ENCODE results near the gene B4GALT7.
"Not testable (repeated sequence)": the region's sequence is repeated elsewhere in the genome, so short reads cannot be mapped to it uniquely, and the experiment has no call there.

Gene B4GALT7

GRCh38 chr5:177609076-177610059 lies 9.4 kb downstream of the B4GALT7 start:
- DNase-seq (ENCODE audit: low read depth in 2 of 2) = no peak

GRCh38 chr5:177610131-177610769 lies 10.3 kb downstream of the B4GALT7 start:
- DNase-seq (ENCODE audit: low read depth in 2 of 2) = no peak

- no peak for DNase-seq (ENCODE audit: low read depth in 2 of 2)
These were observed 11.0 kb downstream of the B4GALT7 start for GRCh38 chr5:177610770-177611445.

- DNase-seq (ENCODE audit: low read depth in 2 of 2) = no peak
These were observed 11.7 kb downstream of the B4GALT7 start for GRCh38 chr5:177611446-177612214.

- DNase-seq (ENCODE audit: low read depth in 2 of 2) = no peak
These were observed 12.3 kb downstream of the B4GALT7 start for GRCh38 chr5:177612215-177612673.

- no peak for DNase-seq (ENCODE audit: low read depth in 2 of 2)
These were observed 20.6 kb downstream of the B4GALT7 start for GRCh38 chr5:177620560-177620959.

GRCh38 chr5:177624172-177624571 lies 24.2 kb downstream of the B4GALT7 start:
- not testable (repeated sequence) for DNase-seq (ENCODE audit: low read depth in 2 of 2)

- DNase-seq (ENCODE audit: low read depth in 2 of 2) = not testable (repeated sequence)
These were observed 30.3 kb downstream of the B4GALT7 start for GRCh38 chr5:177630186-177630585.

- DNase-seq (ENCODE audit: low read depth in 2 of 2) = not testable (repeated sequence)
These were observed 35.0 kb downstream of the B4GALT7 start for GRCh38 chr5:177634912-177635311.

GRCh38 chr5:177645462-177645861 lies 45.5 kb downstream of the B4GALT7 start:
- DNase-seq (ENCODE audit: low read depth in 2 of 2) = not testable (repeated sequence)

GRCh38 chr5:177651235-177651634 lies 51.3 kb downstream of the B4GALT7 start:
- DNase-seq (ENCODE audit: low read depth in 2 of 2) = not testable (repeated sequence)

GRCh38 chr5:177657846-177658245 lies 57.9 kb downstream of the B4GALT7 start:
- not testable (repeated sequence) for DNase-seq (ENCODE audit: low read depth in 2 of 2)

GRCh38 chr5:177658542-177658941 lies 58.6 kb downstream of the B4GALT7 start:
- DNase-seq (ENCODE audit: low read depth in 2 of 2) = not testable (repeated sequence)
